GM21529 (cell line): ENCODE data around the gene ADGRV1.
"Not testable (repeated sequence)": the region's sequence is repeated elsewhere in the genome, so short reads cannot be mapped to it uniquely, and the experiment has no call there.

Experiments used
- ATAC-seq: cut with Tn5 transposase; IDR thresholded peaks from one replicate; pipeline ENCODE4 v1.9.1; 2021; ENCODE audit not compliant: unreplicated experiment

The ADGRV1 gene

GRCh38 chr5:90803381-90803780, 244.8 kb downstream of the ADGRV1 start:
- ATAC-seq = no peak

- no peak for ATAC-seq
These were observed 245.3 kb downstream of the ADGRV1 start for GRCh38 chr5:90803876-90804275.

GRCh38 chr5:90807496-90807895, 248.9 kb downstream of the ADGRV1 start:
- ATAC-seq = no peak

GRCh38 chr5:90809311-90810056, 250.9 kb downstream of the ADGRV1 start:
- ATAC-seq = no peak

GRCh38 chr5:90810211-90810610, 251.6 kb downstream of the ADGRV1 start:
- ATAC-seq = no peak

- no peak for ATAC-seq
These were observed 254.8 kb downstream of the ADGRV1 start for GRCh38 chr5:90813392-90813791.

- ATAC-seq = not testable (repeated sequence)
These were observed 263.5 kb downstream of the ADGRV1 start for GRCh38 chr5:90822062-90822461.

- ATAC-seq = no peak
These were observed 265.8 kb downstream of the ADGRV1 start for GRCh38 chr5:90824436-90824835.

- no peak for ATAC-seq
These were observed 271.5 kb downstream of the ADGRV1 start for GRCh38 chr5:90830058-90830457.

GRCh38 chr5:90833753-90834152, 275.2 kb downstream of the ADGRV1 start:
- no peak for ATAC-seq

GRCh38 chr5:90834711-90835110, 276.1 kb downstream of the ADGRV1 start:
- no peak for ATAC-seq

GRCh38 chr5:90843443-90843842, 284.8 kb downstream of the ADGRV1 start:
- no peak for ATAC-seq

GRCh38 chr5:90844931-90845330, 286.3 kb downstream of the ADGRV1 start:
- ATAC-seq = no peak

GRCh38 chr5:90845723-90846554, 287.3 kb downstream of the ADGRV1 start:
- no peak for ATAC-seq

- not testable (repeated sequence) for ATAC-seq
These were observed 289.0 kb downstream of the ADGRV1 start for GRCh38 chr5:90847606-90848005.

GRCh38 chr5:90849939-90850338, 291.3 kb downstream of the ADGRV1 start:
- no peak for ATAC-seq

- no peak for ATAC-seq
These were observed 293.9 kb downstream of the ADGRV1 start for GRCh38 chr5:90852531-90852930.

GRCh38 chr5:90853750-90854149, 295.2 kb downstream of the ADGRV1 start:
- no peak for ATAC-seq

- no peak for ATAC-seq
These were observed 295.6 kb downstream of the ADGRV1 start for GRCh38 chr5:90854169-90854568.

- ATAC-seq = no peak
These were observed 296.9 kb downstream of the ADGRV1 start for GRCh38 chr5:90855296-90856010.

- no peak for ATAC-seq
These were observed 303.4 kb downstream of the ADGRV1 start for GRCh38 chr5:90861843-90862586.
